ENCODE results near the gene TMEM271.

The TMEM271 gene

GRCh38 chr4:531076-531475, 45.0 kb downstream of the TMEM271 start:
- Histone ChIP-seq H3K4me1 (ENCODE audit: control insufficient read depth, insufficient read depth, low read length) (no peaks in the 10 kb centered on the region), H3K27ac (ENCODE audit: low read length) (no peak overlapping the region), H3K9me3 (ENCODE audit: control insufficient read depth, insufficient read depth, low read length) (no peaks in the 10 kb centered on the region), H3K27me3 (ENCODE audit: control insufficient read depth, insufficient read depth, low read length) (no peaks in the 10 kb centered on the region), H3K36me3 (ENCODE audit: control insufficient read depth, insufficient read depth, low read length) (peaks cover 3% of the 10 kb centered on the region), H3K4me3 (ENCODE audit: low read length) (no peak overlapping the region)
- no peak for DNase-seq (ENCODE audit: low read depth, low spot score)
- WGBS (ENCODE audit: insufficient coverage, insufficient read length), result no CpG with 5 or more reads among the region's 11 CpGs

GRCh38 chr4:530017-530781, 45.9 kb downstream of the TMEM271 start:
- no peak for DNase-seq (ENCODE audit: low read depth, low spot score)
- Histone ChIP-seq H3K4me3 (ENCODE audit: low read length) (no peak overlapping the region), H3K27me3 (ENCODE audit: control insufficient read depth, insufficient read depth, low read length) (no peaks in the 10 kb centered on the region), H3K27ac (ENCODE audit: low read length) (no peak overlapping the region), H3K36me3 (ENCODE audit: control insufficient read depth, insufficient read depth, low read length) (peaks cover 3% of the 10 kb centered on the region), H3K9me3 (ENCODE audit: control insufficient read depth, insufficient read depth, low read length) (no peaks in the 10 kb centered on the region), H3K4me1 (ENCODE audit: control insufficient read depth, insufficient read depth, low read length) (no peaks in the 10 kb centered on the region)
- WGBS (ENCODE audit: insufficient coverage, insufficient read length), result no CpG with 5 or more reads among the region's 17 CpGs

- Histone ChIP-seq H3K4me3 (ENCODE audit: low read length) (no peak overlapping the region), H3K9me3 (ENCODE audit: control insufficient read depth, insufficient read depth, low read length) (no peaks in the 10 kb centered on the region), H3K36me3 (ENCODE audit: control insufficient read depth, insufficient read depth, low read length) (peaks cover 3% of the 10 kb centered on the region), H3K4me1 (ENCODE audit: control insufficient read depth, insufficient read depth, low read length) (no peaks in the 10 kb centered on the region), H3K27ac (ENCODE audit: low read length) (no peak overlapping the region), H3K27me3 (ENCODE audit: control insufficient read depth, insufficient read depth, low read length) (no peaks in the 10 kb centered on the region)
- WGBS (ENCODE audit: insufficient coverage, insufficient read length), result 100% methylated on average over 1 of the region's 8 CpGs
- no peak for DNase-seq (ENCODE audit: low read depth, low spot score)
Observed at GRCh38 chr4:529563-529962, 46.5 kb downstream of the TMEM271 start.

GRCh38 chr4:528835-529234, 47.3 kb downstream of the TMEM271 start:
- no peaks in the 10 kb centered on the region for H3K27me3 ChIP-seq (ENCODE audit: control insufficient read depth, insufficient read depth, low read length)
- no peak for DNase-seq (ENCODE audit: low read depth, low spot score)
- H3K4me3 ChIP-seq (ENCODE audit: low read length), result no peak overlapping the region
- WGBS (ENCODE audit: insufficient coverage, insufficient read length), result no CpG with 5 or more reads among the region's 9 CpGs
- H3K36me3 ChIP-seq (ENCODE audit: control insufficient read depth, insufficient read depth, low read length), result peaks cover 7% of the 10 kb centered on the region
- H3K4me1 ChIP-seq (ENCODE audit: control insufficient read depth, insufficient read depth, low read length), result no peaks in the 10 kb centered on the region
- H3K27ac ChIP-seq (ENCODE audit: low read length), result no peak overlapping the region
- H3K9me3 ChIP-seq (ENCODE audit: control insufficient read depth, insufficient read depth, low read length), result no peaks in the 10 kb centered on the region

GRCh38 chr4:528296-528695, 47.8 kb downstream of the TMEM271 start:
- no peak overlapping the region for H3K4me3 ChIP-seq (ENCODE audit: low read length)
- H3K27ac ChIP-seq (ENCODE audit: low read length), result no peak overlapping the region
- no peaks in the 10 kb centered on the region for H3K9me3 ChIP-seq (ENCODE audit: control insufficient read depth, insufficient read depth, low read length)
- DNase-seq (ENCODE audit: low read depth, low spot score), result no peak
- H3K27me3 ChIP-seq (ENCODE audit: control insufficient read depth, insufficient read depth, low read length), result no peaks in the 10 kb centered on the region
- H3K4me1 ChIP-seq (ENCODE audit: control insufficient read depth, insufficient read depth, low read length), result no peaks in the 10 kb centered on the region
- peaks cover 12% of the 10 kb centered on the region for H3K36me3 ChIP-seq (ENCODE audit: control insufficient read depth, insufficient read depth, low read length)
- WGBS (ENCODE audit: insufficient coverage, insufficient read length), result no CpG with 5 or more reads among the region's 10 CpGs

- DNase-seq (ENCODE audit: low read depth, low spot score), result no peak
- no CpG with 5 or more reads among the region's 21 CpGs for WGBS (ENCODE audit: insufficient coverage, insufficient read length)
- Histone ChIP-seq H3K4me3 (ENCODE audit: low read length) (no peak overlapping the region), H3K9me3 (ENCODE audit: control insufficient read depth, insufficient read depth, low read length) (no peaks in the 10 kb centered on the region), H3K27ac (ENCODE audit: low read length) (no peak overlapping the region), H3K27me3 (ENCODE audit: control insufficient read depth, insufficient read depth, low read length) (no peaks in the 10 kb centered on the region), H3K4me1 (ENCODE audit: control insufficient read depth, insufficient read depth, low read length) (no peaks in the 10 kb centered on the region), H3K36me3 (ENCODE audit: control insufficient read depth, insufficient read depth, low read length) (peaks cover 17% of the 10 kb centered on the region)
Observed at GRCh38 chr4:526971-527460, 49.1 kb downstream of the TMEM271 start.

GRCh38 chr4:526189-526909, 49.7 kb downstream of the TMEM271 start:
- H3K4me1 ChIP-seq (ENCODE audit: control insufficient read depth, insufficient read depth, low read length), result no peaks in the 10 kb centered on the region
- no peaks in the 10 kb centered on the region for H3K9me3 ChIP-seq (ENCODE audit: control insufficient read depth, insufficient read depth, low read length)
- no peaks in the 10 kb centered on the region for H3K27me3 ChIP-seq (ENCODE audit: control insufficient read depth, insufficient read depth, low read length)
- no peak overlapping the region for H3K4me3 ChIP-seq (ENCODE audit: low read length)
- H3K36me3 ChIP-seq (ENCODE audit: control insufficient read depth, insufficient read depth, low read length), result peaks cover 20% of the 10 kb centered on the region
- no peak overlapping the region for H3K27ac ChIP-seq (ENCODE audit: low read length)
- WGBS (ENCODE audit: insufficient coverage, insufficient read length), result no CpG with 5 or more reads among the region's 22 CpGs
- no peak for DNase-seq (ENCODE audit: low read depth, low spot score)

- Histone ChIP-seq H3K27ac (ENCODE audit: low read length) (no peak overlapping the region), H3K4me1 (ENCODE audit: control insufficient read depth, insufficient read depth, low read length) (no peaks in the 10 kb centered on the region), H3K9me3 (ENCODE audit: control insufficient read depth, insufficient read depth, low read length) (no peaks in the 10 kb centered on the region), H3K36me3 (ENCODE audit: control insufficient read depth, insufficient read depth, low read length) (peaks cover 17% of the 10 kb centered on the region), H3K4me3 (ENCODE audit: low read length) (no peak overlapping the region), H3K27me3 (ENCODE audit: control insufficient read depth, insufficient read depth, low read length) (no peaks in the 10 kb centered on the region)
- no peak for DNase-seq (ENCODE audit: low read depth, low spot score)
- no CpG with 5 or more reads among the region's 15 CpGs for WGBS (ENCODE audit: insufficient coverage, insufficient read length)
Observed at GRCh38 chr4:525660-526059, 50.4 kb downstream of the TMEM271 start.

GRCh38 chr4:524196-524595, 51.9 kb downstream of the TMEM271 start:
- no peak for DNase-seq (ENCODE audit: low read depth, low spot score)
- Histone ChIP-seq H3K4me1 (ENCODE audit: control insufficient read depth, insufficient read depth, low read length) (no peaks in the 10 kb centered on the region), H3K36me3 (ENCODE audit: control insufficient read depth, insufficient read depth, low read length) (peaks cover 17% of the 10 kb centered on the region), H3K27ac (ENCODE audit: low read length) (no peak overlapping the region), H3K27me3 (ENCODE audit: control insufficient read depth, insufficient read depth, low read length) (no peaks in the 10 kb centered on the region), H3K9me3 (ENCODE audit: control insufficient read depth, insufficient read depth, low read length) (no peaks in the 10 kb centered on the region), H3K4me3 (ENCODE audit: low read length) (no peak overlapping the region)
- WGBS (ENCODE audit: insufficient coverage, insufficient read length), result no CpG with 5 or more reads among the region's 15 CpGs

All from iPS DF 6.9 (cell line).